ENCODE measurements around the gene HIBADH.

The HIBADH gene

DNA sequence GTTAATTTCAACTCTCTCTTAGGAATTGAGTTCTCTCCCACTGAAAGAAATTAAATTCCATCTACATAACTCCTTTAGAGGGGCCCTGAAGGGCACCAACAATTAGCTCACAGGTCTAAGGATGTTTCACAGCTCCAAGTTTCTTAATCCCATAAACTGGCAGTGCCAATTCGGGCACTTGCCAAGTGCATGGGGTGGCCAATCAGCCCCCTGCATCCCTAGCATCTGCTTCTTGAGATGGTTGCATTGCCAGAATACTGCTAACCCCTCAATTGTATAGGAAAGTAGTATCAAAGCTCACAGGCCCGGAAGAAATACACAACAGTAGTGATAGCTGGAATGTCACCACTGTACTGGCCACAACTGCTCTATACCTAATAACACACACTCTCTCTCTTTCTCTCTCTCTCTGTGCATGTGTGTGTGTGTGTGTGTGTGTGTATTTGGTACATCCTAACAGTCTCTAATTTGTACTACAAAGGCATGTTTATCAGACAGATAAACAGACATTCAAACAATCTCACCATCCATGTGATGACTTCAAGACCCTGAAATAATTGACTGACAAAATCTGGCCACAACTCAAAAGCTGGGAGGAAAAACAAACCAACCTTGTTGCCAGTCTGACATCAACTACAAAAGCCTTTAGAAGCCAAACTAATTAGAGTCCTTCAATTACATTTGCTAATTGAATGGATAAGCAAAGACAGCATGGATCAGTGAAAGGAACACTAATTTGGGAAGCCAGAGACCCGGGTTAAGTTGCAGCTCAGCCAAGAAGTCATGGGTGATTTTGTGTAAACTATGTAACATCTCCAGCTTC is 27.8 kb downstream of the HIBADH start:
- DNase-seq = no peak

DNA sequence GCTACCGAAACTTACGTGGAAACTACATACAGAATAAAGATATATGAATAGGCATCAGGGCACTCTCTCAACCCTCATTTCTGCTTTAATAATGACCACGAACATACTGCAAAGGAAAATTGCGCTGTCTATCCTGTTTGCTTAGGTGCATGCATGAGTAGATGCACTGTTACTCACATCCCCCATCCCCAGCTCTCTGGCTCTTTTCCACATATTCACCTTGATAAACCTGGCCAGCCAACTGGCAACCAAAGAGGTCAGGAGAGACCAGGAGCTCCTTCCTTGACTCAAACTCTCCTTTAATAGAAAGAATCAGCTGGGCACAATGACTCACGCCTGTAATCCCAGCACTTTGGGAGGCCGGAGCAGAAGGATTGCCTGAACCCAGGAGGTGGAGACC is 29.6 kb downstream of the HIBADH start:
- DNase-seq = no peak

DNA sequence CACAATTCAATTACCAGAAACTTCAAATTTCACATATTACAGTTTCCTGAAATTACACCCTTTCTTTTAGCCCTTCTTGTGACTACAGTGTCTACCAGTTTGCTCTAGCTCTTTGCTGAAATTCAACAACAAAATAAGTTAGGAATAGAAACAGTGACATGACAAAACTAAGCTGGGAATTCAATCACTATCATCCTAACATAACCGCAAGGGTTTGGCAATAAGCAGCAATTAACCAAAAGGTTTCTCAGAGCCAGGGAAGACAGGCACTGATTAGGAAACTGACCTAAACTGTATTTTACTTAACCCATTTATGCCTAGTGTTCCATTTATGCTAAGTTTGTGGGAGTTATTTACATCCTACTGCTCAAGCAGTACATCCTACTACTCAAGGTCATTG is 31.3 kb downstream of the HIBADH start:
- no peak for DNase-seq

DNA sequence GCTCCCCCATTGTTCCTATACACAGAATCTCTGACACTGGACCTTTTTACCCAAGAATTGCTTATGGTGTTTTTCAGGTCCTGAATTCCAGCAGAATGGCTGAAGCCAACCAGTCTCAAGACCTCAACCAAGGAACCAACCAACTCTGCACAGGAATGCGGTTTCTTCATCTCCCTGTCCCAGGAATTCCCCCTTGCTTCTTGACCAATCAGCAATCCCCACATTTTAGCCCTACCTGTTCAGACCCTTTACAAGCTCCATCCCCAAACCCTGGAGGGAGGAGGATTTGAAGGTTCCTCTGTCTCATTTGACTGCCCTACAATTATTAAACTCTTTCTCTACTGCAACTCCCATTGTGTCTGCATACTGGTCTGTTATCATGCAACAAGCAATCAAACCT is 35.5 kb downstream of the HIBADH start:
- DNase-seq = no peak

DNA sequence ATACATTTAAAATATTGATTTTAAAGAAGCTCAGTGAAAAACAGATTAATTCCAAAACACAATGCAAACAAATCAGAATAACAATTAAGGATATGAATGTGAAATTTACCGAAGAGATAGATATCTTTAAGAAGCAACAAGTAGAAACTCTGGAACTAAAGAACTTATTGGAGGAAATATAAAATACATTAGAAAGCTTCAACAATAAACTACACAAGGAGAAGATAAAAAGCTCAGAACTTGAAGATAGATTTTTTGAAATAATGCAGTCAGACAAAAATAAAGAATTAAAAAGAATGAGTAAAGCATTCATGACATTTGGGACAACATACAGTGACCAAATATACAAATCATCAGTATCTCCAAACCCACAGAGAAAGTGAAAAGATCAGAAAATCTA is 43.2 kb downstream of the HIBADH start:
- DNase-seq = no peak

DNA sequence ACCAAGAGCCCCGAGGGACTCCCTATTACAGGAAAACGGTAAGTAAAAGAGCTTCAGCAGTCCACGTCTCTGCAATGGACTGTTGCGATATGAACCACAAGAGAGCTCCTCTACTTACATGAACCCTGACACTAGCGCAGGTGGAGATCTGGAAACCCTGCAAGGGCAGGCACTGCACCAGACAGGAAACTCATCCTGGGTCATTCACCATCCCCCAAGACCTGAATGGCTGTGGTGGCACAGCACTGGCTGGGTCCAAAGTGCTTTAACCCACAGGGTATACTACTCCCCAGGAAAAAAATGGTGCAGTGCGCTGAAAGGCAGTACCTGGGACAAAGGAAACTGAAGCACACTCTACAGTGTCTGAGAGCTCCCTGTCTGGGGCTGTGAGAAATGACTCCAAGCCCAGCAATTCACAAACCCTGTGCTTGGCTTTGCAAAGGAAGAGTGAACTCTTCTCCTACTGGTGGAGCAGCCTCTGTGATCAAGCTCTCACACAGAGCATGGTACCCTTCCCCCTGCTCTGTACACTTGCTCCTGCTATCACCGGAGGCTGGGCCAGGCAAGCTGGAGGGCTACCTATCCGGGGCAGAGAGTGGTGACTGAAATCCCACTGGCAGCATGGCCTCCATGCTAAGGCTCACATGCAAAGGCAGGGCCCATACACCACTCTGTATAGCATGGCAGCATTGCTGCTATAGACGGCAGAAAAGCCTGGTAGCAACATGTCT is 44.9 kb downstream of the HIBADH start:
- DNase-seq = peak; percentile 50

DNA sequence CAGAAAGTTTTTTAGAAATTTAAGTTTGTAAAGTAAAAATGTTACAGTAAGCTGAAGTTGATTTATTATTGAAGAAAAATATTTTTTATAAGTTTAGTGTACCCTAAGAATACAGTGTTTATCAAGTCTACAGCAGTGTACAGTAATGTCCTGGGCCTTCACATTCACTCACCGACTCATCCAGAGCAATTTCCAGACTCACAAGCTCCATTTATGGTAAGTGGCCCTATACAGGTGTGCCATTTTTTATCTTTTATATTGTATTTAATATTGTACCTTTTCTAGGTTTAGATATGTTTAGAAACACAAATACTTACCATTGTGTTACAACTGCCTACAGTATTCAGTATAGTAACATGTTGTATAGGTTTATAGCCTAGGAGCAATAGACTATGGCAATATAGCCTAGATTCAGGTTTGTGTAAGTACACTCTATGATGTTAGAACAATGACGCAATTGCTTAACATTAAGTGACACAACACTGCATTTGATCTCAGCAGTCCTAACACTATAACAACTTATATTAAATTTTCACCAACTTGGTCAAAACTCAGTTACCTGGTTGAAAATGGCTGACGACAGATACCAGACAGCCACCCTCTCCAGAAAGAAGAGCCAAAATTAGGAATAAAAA is 45.7 kb downstream of the HIBADH start:
- DNase-seq = no peak

DNA sequence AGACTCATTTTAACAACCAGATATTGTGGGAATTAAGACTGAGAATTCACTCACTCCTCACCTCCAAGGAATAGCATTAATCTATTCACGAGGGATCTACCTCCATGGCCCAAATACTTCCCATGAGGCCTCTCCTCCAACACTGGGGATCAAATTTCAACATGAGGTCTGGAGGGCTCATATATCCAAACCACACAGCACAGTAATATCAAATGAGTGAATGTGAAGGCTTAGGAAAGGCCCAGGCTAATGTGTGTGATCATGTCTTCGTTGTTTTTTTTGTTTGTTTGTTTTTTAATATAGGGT is 46.5 kb downstream of the HIBADH start:
- no peak for DNase-seq

DNA sequence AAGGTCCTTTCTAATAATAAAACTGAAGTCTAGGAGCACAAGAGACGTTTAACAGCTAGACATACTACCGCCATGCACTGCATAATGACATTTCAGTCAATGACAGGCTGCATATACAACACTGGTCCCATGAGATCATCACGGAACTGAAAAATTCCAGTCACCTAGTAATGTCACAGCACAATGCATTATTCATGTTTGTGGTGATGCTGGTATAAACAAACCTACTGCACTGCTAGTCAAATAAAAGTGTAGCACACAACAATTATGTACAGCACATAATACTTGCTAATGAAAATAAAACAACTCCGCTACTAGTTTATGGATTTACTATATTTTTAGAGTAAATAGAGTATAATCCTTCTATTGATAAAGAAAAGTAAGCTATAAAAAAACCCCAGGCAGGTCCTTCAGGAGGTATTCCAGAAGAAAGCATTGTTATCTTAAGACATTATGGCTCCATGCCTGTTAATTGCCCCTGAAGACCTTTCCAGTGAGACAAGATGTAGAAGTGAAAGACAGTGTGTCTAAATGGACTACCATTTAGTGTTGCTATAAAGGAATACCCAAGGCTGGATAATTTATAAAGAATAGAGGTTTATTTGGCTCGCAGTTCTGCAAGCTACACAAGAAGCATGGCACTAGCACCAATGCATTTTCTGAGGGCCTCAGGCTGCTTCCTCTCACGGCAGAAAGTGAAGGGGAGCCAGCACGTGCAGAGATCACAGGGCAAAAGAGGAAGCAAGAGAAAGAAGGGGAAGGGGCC is 47.1 kb downstream of the HIBADH start:
- no peak for DNase-seq

DNA sequence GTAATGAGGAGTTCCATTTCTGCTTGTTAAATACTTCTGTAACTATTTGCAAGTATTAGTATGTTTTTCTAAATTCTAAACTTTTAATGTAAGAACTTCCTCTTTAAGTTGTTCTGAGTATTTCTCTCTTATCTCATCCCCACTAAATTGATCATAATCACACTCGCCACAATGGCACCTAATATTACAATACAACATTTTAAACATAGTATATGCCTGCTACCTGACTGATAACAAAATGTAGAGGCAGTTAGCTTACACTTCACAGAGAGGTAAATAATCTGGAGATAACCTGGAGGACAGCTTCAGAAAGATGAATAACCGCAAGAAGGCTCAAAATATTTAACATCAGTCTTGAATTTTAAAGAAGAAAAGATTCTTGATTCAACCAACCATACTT is 48.6 kb downstream of the HIBADH start:
- DNase-seq = no peak

DNA sequence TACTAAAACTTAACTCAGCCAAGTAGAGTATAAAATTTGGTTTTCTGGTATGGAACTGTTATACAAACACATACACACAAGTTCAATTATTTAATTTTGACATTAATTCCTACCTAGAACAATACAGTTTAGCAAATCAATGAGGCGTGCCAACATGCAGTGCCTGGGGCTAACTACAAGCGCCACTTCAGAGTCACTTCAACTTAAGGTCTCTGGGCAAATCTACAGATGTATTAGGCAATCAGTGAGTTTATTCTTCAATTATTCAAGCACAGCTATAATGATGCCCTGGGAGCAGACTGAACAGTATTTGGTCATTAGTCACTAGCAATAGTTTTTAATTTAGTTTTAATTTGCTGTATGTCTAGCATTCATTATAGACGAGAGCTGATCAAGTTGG is 51.6 kb downstream of the HIBADH start:
- DNase-seq = no peak

DNA sequence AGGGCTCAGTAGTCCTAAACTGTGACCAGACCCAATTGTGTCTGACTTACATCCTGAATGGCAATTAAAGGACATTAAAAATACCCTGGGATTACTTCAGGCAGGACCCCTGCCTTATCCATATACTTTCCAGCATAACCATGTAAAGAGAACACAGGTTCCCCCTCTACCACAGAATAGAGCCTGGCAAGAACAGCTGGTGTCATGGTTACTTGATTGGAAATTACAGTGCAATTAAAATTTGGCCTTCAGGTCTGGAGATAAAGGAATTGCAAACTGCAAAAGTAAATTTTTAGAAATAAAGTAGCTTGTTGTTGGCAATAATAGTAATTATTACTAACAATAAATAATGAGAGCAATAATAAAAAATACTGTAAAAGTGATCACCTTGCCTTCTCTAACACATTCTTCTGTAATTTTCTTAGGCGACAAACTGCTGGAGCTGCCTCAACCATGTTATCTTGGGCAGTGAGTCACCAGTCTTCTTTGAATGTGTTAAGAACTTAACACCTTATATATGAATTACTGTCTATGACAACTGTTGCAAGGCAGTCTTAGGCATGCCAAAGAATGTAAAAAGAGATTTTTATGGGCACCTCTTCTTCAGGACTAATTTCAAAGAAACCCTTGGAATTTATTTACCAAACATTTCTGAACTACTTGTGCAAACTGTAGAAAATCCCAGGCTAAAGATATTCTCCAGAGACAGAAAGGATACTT is 53.7 kb downstream of the HIBADH start:
- DNase-seq = no peak

DNA sequence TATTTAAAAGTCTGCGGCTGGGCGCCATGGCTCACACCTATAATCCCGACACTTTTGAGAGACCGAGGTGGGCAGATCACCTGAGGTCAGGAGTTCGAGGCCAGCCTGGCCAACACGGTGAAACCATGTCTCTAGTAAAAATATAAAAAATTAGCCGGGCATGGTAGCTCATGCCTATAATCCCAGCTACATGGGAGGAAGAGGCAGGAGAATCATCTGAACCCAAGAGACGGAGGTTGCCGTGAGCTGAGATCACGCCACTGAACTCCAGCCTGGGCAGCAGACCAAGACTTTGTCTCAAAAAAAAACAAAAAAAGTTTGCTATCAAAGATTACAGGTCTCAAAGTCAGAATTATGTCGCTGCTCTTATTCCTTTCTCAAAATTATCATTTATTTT is 55.5 kb downstream of the HIBADH start:
- no peak for DNase-seq

DNA sequence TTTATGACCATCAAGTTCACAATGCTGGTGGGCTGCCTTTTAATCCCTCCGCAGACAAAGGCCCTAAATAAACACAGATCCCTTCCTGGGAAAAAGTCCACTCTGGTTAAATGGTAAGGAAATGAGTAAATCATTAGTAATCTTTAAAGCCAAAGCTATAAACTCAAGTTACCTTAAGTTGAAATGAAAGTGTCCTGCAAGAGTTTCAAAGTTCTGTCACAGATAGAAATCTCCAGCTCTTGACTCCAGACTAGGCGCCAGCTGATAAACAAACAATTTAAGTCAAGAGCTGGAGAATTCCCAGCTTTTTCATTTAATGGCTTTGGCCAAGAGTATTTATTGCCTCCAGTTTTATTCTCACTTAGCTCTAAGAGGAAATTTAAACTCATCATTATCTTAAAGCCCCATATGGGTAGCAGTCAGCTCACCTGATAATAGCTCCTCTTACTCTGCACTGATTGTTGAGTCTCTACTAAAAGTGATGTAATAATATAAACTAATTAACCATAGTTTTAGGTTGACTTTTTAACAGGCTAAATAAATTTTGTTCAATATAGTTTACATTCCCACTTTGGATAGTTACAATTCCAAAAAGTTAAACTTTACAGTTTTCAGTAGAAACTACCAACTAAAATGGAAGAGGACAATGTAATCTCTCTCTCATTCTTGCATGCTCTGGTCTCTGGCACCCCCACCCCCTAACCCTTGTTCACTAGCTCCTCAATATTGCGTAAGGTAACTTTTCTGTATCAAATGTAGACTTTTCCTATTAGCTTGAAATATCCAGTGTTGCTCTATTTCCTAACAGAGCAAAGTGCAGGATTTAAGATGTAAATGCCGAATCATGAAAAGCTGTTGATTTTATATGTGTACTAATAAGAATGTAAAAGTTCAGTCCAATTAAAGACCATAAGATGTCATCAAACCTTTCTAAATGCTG is 56.1 kb downstream of the HIBADH start:
- peak; percentile 79 for DNase-seq

DNA sequence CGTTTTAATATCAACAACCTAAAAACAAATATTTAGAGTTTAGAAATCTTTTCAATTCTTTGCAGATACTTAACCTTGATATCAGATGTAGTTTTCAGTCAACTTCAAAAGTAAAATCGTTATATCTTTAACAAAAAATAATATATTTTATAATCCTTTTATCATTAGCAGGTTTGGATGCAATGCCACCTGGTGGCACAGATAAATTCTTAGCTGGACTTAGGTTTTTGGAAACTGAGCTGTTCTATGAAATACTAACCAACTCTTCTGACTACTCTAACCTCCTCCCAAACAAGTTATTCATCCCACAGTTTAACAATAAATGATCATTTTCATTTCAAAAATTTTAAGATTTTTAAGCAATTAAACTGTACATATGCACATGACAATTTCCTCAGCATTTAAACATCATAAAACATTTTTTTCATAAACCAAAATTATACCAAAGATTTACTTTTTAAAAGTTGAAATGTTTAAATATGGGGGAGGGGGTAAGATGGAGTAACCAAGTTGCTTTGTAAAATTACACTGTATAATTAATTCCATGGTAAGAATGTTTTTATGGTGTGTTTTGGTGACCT is 56.9 kb downstream of the HIBADH start:
- DNase-seq = no peak

DNA sequence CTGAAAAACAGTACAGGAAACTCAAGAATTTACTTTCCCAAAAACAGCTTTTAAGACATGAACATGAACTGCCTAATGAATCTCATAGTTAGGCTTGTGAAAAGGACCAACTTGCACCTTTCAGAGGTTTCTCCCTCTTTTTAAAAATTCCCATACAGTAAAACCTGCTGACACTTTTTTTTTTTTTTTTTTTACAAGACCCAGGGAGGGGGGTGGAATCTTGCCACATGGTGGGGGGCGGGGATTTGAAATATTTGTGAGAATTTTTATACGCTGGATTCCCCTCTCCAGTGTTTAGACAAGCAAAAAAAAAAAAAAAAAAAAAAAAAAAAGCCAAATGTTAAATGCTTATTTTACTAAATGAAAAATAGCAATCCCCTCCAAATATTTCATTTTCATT is 57.4 kb downstream of the HIBADH start:
- no peak for DNase-seq

DNA sequence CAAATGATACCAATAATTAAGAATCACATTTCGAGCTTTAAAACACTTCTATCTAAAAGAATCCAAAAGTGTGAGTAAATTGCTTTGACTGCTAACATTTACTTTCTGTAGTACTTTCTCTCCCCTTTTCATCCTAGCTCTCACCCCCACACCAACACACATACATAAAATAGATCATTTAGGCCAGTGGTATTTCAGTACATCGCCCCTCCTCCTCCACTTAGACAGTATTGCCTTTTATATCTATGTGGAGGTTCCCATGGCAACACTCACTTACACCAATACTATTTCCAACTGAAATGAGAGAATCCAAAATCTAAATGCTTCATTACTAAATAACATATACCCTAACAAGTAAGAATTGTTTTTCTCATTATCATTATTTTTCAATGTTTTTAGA is 58.9 kb downstream of the HIBADH start:
- no peak for DNase-seq

DNA sequence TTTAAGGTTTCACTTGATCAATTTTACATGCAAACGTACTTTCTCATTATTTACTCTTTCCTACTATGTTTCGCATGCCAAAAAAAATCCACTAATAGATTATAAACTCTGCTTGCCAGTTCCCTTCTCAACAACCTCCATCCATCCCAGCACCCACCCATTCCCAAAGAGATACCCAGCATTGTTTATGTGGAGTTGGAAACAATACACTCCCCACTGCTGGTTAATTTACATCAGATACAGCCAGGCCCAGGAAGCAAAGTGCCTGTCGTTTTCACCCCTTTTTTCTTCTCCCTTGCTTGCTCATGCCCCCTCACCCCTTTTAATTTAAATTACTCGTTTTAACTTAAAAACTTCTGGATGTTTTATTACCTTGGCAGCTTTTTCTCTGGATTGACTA is 59.9 kb downstream of the HIBADH start:
- no peak for DNase-seq

DNA sequence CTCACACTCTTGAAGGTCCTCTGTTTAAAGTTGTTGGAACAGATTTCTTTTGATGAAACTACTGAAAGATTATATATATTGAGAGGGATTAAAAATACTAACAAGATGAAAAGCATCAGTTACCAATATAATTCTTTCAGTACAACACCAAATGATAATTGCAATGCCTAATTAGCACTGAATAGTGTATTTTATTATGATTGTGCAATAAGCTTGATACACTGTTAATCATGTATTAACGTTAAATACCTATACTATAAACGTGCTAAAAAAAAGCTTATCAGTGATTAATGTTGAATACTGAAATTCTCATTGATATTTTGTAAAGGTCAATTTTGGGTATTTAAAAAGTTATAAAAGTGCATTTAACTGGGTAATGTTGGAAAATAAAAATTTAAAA is 61.5 kb downstream of the HIBADH start:
- no peak for DNase-seq

DNA sequence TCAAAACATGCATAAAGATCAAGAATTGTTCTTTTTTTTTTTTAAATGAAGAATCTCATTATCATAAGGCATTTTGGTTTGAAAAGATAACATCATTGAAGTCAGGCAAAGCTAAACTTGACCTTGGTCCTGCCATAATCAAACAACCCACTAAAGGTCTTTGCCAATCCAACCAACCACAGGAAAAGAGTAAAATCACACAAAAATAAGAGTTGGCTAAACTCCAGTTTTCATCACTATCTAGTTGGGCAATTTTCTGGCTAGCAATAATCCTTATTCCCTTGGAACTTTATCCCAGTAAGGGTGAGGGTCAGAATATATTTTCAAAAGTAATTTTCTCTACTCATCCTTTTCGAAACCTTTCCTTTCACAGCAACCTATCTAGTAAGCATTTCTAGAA is 62.4 kb downstream of the HIBADH start:
- no peak for DNase-seq

DNA sequence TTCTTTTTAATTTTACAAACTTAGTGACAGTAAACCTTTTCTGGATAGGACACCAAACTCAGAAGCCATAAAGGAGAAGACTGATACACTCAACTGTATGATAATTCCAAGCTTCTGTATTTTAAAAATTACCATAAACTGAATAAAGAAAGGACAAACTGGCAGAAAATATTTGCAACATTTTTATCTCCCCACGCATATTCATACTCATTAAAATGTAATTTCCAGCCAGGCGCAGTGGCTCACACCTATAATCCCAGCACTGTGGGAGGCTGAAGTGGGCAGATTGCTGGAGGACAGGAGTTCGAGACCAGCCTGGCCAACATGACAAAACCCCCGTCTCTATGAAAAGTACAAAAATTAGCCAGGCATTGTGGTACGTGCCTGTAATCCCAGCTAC is 67.7 kb downstream of the HIBADH start:
- DNase-seq = no peak

Data from islet precursor cell (in vitro differentiated cells).